ENCODE results near the gene YIF1A.

DNA sequence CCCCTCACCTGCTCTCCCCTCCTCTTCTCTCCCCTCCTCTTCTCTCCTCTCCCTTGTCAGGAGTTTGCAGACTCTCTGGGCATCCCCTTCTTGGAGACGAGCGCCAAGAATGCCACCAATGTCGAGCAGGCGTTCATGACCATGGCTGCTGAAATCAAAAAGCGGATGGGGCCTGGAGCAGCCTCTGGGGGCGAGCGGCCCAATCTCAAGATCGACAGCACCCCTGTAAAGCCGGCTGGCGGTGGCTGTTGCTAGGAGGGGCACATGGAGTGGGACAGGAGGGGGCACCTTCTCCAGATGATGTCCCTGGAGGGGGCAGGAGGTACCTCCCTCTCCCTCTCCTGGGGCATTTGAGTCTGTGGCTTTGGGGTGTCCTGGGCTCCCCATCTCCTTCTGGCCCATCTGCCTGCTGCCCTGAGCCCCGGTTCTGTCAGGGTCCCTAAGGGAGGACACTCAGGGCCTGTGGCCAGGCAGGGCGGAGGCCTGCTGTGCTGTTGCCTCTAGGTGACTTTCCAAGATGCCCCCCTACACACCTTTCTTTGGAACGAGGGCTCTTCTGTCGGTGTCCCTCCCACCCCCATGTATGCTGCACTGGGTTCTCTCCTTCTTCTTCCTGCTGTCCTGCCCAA is 12.8 kb downstream of the YIF1A start:
- no peak for TF ChIP-seq CTCF (IDR thresholded peaks at IDR 0.05)
- TF ChIP-seq POLR2A (IDR thresholded peaks at IDR 0.05) = no peak

Measured in lower leg skin (tissue), 3 donors.